Keratinocyte (primary cell): ENCODE measurements around the gene CSMD2.

Experiments used
- CTCF ChIP-seq, 3 experiments: IDR thresholded peaks in 1 of 3; conservative IDR thresholded peaks in 1 of 3; optimal IDR thresholded peaks in 1 of 3; 2 replicates in 2 of 3; 3 replicates in 1 of 3; pipeline versions ENCODE3 to v1.5.1; 2011; ENCODE audit warnings: low read length in 3 of 3, mild to moderate bottlenecking in 3 of 3, moderate library complexity in 2 of 3, control low read depth in 1 of 3, inconsistent platforms in 1 of 3; ENCODE audit not compliant: insufficient read depth in 2 of 3; ENCODE audit errors: extremely low read depth in 1 of 3
- EZH2 ChIP-seq: IDR thresholded peaks from one replicate; pipeline ENCODE4 v1.6.1; 2012; ENCODE audit warnings: inconsistent platforms, mild to moderate bottlenecking, low read length, moderate library complexity

GRCh38 chr1:33824321-33824720, 340.7 kb downstream of the CSMD2 start:
- TF ChIP-seq CTCF (optimal IDR thresholded peaks at IDR 0.05 in 1 of 3, IDR thresholded peaks at IDR 0.05 in 1 of 3, conservative IDR thresholded peaks at IDR 0.05 in 1 of 3; ENCODE audit: extremely low read depth in 1 of 3, insufficient read depth in 2 of 3, low read length in 3 of 3) (no peak), EZH2 (no peak)
